LNCaP clone FGC (cell line): ENCODE data around the gene DUSP19.
A peak's percentile ranks its signal among the peaks of the same experiment; 100 is the strongest.

Experiments used
- DNase-seq: peaks from one replicate; pipeline ENCODE4 v3.0.0-alpha.2; 2011; ENCODE audit warnings: low read depth
- H3K4me3 ChIP-seq: 2 replicates; pipeline ENCODE4 v1.5.1; 2011; ENCODE audit warnings: mild to moderate bottlenecking, low read depth, low read length, control low read depth
- CTCF ChIP-seq: IDR thresholded peaks from 2 replicates; pipeline ENCODE4 v1.5.1; 2012; ENCODE audit warnings: mild to moderate bottlenecking; ENCODE audit not compliant: control insufficient read depth, insufficient read depth; ENCODE audit errors: extremely low read depth

The DUSP19 gene

GRCh38 chr2:183070942-183071844 lies 7.4 kb upstream of the DUSP19 start:
- no peak overlapping the region for H3K4me3 ChIP-seq
- no peak for DNase-seq
- TF ChIP-seq CTCF = peak; percentile 30; the same call in 1 of the 2 replicates

- DNase-seq = no peak
- no peak for TF ChIP-seq CTCF
- H3K4me3 ChIP-seq = no peak overlapping the region
These were observed 6.4 kb upstream of the DUSP19 start for GRCh38 chr2:183072177-183072576.

GRCh38 chr2:183078163-183078463 lies 434 bp upstream of the DUSP19 start:
- TF ChIP-seq CTCF = no peak
- peak overlapping the region; percentile 67 for H3K4me3 ChIP-seq
- no peak for DNase-seq

- H3K4me3 ChIP-seq = peak overlapping the region; percentile 67
- no peak for DNase-seq
- no peak for TF ChIP-seq CTCF
These were observed 710 bp downstream of the DUSP19 start for GRCh38 chr2:183079139-183079775.

GRCh38 chr2:183081911-183082310 lies 3.4 kb downstream of the DUSP19 start:
- TF ChIP-seq CTCF = no peak
- no peak for DNase-seq
- no peak overlapping the region for H3K4me3 ChIP-seq

GRCh38 chr2:183088061-183088460 lies 9.5 kb downstream of the DUSP19 start:
- TF ChIP-seq CTCF = no peak
- DNase-seq = no peak
- H3K4me3 ChIP-seq = no peak overlapping the region
